ENCODE results near the gene ADARB2.

DNA sequence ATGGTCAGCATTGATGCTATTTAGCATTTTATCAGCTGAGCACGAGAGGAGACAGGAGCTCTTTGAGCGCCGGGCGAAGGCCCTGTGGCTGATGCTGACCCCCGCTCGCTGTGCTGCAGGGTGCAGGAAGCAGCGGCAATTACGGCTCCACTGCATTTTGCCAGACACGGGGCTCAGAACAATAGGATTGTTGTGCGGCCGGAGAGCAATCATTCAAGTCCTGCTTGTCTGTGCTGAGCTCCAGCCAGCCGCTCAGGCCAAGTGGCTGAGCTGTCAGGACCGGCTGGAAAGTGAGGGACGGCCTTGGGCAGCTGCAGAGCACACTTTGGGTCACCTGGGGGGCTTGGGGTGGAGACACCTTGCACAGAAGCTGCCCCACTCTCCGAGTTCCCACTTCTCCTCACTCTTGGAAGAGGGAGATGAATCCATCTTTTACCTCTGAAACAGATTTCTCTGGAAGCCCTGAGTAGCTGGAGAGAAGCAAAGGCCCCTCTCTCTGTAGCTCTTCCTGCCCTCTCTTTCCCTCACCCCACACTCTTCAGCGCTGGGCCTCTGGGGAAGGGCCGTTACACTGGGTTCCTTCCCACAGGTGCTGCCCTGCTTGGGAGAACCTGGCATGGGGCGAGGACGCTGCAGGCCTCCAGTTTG, 17.3 kb upstream of the ADARB2 start:
- TF ChIP-seq CTCF (IDR thresholded peaks at IDR 0.05) (no peak), ZFX (IDR thresholded peaks at IDR 0.05; ENCODE audit: borderline replicate concordance) (no peak)
